Heart left ventricle (tissue), 13 donors: ENCODE results near the gene SERPINA12.

Experiments used
- POLR2A ChIP-seq, 2 donors: fragments of 450-650 bp; IDR thresholded peaks; one replicate each; pipeline ENCODE4 v1.6.1; 2017; ENCODE audit warnings: antibody characterized with exemption in 2 of 2, mild to moderate bottlenecking in 2 of 2, moderate library complexity in 2 of 2
- TF ChIP-seq, protein P1 (sequence below), 12 donors: fragments of 200-600 bp; sonication (generic) in 4 of 12; IDR thresholded peaks; one replicate each; pipeline versions ENCODE4 v1.5.0 to v1.8.0; 2018 to 2022; ENCODE audit warnings: antibody characterized with exemption in 12 of 12, mild to moderate bottlenecking in 5 of 12
- donor health status: ischemic (EF 13 %, LVEDD 7.1; RV severe dilation, severe dysfunction).
- donor health status: DM: no; HTN: yes; CAD: no.
- donor health status: DM: no; HTN: no; CAD: no.
- donor health status: ischemic (EF 25% LVEDD 6.9; RV normal size, moderate dysfunction).
- donor health status: ischemic (EF 25% LVEDD 5.7; RV mildly dilated, moderate dysfunction).
- donor health status: ischemic (EF 35%, LVEDD 5.7; RV mildly dilated, moderate dysfunction).
- donor health status: nonischemic (EF 11% LVEDD 7.7; RV severe dilation, severe dysfunction).
- donor health status: DM: yes; HTN: yes; CAD: no.
- donor health status: PGD.
- donor health status: ischemic (EF 29% LVEDD 5.4; RV normal size, mild dysfunction).
- donor health status: nonischemic (EF 23%, LVEDD 6.1; RV moderate dilation, normal function).

DNA sequence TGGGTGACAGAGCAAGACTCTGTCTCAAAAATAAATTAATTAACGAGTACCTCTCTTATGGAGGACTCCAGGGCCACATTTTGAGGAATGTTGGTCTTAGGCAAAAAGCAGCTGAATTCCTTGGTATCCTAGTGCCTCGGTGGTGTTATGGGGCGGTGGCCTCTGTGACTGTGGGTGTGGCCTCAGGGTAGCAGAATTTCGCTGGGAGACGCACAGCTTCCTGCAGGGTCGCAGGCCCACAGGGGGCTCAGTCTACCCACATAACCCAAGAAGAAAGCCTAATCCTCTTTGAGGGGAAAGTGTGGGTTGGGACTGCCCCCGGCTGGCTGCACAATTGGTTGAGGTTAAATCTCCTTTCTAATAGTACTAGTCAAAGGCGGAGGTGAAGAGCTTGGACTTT lies 40.8 kb upstream of the SERPINA12 start:
- TF ChIP-seq, protein P1, sequence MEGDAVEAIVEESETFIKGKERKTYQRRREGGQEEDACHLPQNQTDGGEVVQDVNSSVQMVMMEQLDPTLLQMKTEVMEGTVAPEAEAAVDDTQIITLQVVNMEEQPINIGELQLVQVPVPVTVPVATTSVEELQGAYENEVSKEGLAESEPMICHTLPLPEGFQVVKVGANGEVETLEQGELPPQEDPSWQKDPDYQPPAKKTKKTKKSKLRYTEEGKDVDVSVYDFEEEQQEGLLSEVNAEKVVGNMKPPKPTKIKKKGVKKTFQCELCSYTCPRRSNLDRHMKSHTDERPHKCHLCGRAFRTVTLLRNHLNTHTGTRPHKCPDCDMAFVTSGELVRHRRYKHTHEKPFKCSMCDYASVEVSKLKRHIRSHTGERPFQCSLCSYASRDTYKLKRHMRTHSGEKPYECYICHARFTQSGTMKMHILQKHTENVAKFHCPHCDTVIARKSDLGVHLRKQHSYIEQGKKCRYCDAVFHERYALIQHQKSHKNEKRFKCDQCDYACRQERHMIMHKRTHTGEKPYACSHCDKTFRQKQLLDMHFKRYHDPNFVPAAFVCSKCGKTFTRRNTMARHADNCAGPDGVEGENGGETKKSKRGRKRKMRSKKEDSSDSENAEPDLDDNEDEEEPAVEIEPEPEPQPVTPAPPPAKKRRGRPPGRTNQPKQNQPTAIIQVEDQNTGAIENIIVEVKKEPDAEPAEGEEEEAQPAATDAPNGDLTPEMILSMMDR (IDR thresholded peaks at IDR 0.05) = no peak
- no peak for TF ChIP-seq POLR2A (IDR thresholded peaks at IDR 0.05)
